KMS-11 (cell line): ENCODE data around the gene PPP2R5D.

Experiments used
- H2AFZ ChIP-seq: fragments of 200-600 bp; sonication (generic); 2 replicates; pipeline ENCODE4 v1.6.1; 2016; ENCODE audit warnings: antibody characterized with exemption, mixed run types, low read depth
- H3K27ac ChIP-seq: fragments of 200-600 bp; sonication (generic); 2 replicates; pipeline ENCODE4 v1.6.1; 2016; ENCODE audit warnings: mild to moderate bottlenecking, mixed run types
- H3K27me3 ChIP-seq: fragments of 200-600 bp; sonication (generic); 2 replicates; pipeline ENCODE4 v1.6.1; 2017; ENCODE audit warnings: mild to moderate bottlenecking, low read depth, mixed run types, moderate library complexity; ENCODE audit not compliant: insufficient read depth
- H3K36me3 ChIP-seq: fragments of 200-600 bp; sonication (generic); 2 replicates; pipeline ENCODE4 v1.6.1; 2017; ENCODE audit warnings: mild to moderate bottlenecking, mixed run types; ENCODE audit not compliant: insufficient read depth
- H3K4me1 ChIP-seq: fragments of 200-600 bp; sonication (generic); 2 replicates; pipeline ENCODE4 v1.6.1; 2016; ENCODE audit warnings: mild to moderate bottlenecking, low read depth, mixed run types; ENCODE audit not compliant: poor library complexity, severe bottlenecking
- H3K4me2 ChIP-seq: fragments of 200-600 bp; sonication (generic); 2 replicates; pipeline ENCODE4 v1.7.0; 2016; ENCODE audit warnings: mild to moderate bottlenecking, mixed run types
- H3K4me3 ChIP-seq: fragments of 200-600 bp; sonication (generic); IDR thresholded peaks from 2 replicates; pipeline ENCODE4 v1.6.1; 2017; ENCODE audit warnings: low read depth, low read length, mixed read lengths; ENCODE audit not compliant: insufficient read depth
- H3K79me2 ChIP-seq: fragments of 200-600 bp; sonication (generic); 2 replicates; pipeline ENCODE4 v1.6.1; 2016; ENCODE audit warnings: low read depth, mixed run types; ENCODE audit not compliant: insufficient read depth
- H3K9ac ChIP-seq: fragments of 200-600 bp; sonication (generic); 2 replicates; pipeline ENCODE4 v1.6.1; 2016; ENCODE audit warnings: mild to moderate bottlenecking, mixed run types
- H4K20me1 ChIP-seq: fragments of 200-600 bp; sonication (generic); 2 replicates; pipeline ENCODE4 v1.6.1; 2016; ENCODE audit warnings: mild to moderate bottlenecking, mixed run types; ENCODE audit not compliant: insufficient read depth
- TF ChIP-seq, protein P1 (sequence below): fragments of 200-600 bp; sonication (generic); conservative IDR thresholded peaks from 2 replicates; pipeline ENCODE4 v1.6.1; 2017; ENCODE audit warnings: low read depth, mild to moderate bottlenecking, antibody characterized with exemption, low read length, moderate library complexity, mixed read lengths

PPP2R5D gene

GRCh38 chr6:43014434-43014909 is 30.1 kb downstream of the PPP2R5D start:
- H4K20me1 ChIP-seq, result no peaks in the 10 kb centered on the region
- H3K27ac ChIP-seq, result no peak overlapping the region; the same call in 1 of the 2 replicates
- H3K27me3 ChIP-seq, result no peaks in the 10 kb centered on the region
- H3K9ac ChIP-seq, result peak overlapping the region; percentile 36; the same call in 1 of the 2 replicates
- TF ChIP-seq, protein P1, sequence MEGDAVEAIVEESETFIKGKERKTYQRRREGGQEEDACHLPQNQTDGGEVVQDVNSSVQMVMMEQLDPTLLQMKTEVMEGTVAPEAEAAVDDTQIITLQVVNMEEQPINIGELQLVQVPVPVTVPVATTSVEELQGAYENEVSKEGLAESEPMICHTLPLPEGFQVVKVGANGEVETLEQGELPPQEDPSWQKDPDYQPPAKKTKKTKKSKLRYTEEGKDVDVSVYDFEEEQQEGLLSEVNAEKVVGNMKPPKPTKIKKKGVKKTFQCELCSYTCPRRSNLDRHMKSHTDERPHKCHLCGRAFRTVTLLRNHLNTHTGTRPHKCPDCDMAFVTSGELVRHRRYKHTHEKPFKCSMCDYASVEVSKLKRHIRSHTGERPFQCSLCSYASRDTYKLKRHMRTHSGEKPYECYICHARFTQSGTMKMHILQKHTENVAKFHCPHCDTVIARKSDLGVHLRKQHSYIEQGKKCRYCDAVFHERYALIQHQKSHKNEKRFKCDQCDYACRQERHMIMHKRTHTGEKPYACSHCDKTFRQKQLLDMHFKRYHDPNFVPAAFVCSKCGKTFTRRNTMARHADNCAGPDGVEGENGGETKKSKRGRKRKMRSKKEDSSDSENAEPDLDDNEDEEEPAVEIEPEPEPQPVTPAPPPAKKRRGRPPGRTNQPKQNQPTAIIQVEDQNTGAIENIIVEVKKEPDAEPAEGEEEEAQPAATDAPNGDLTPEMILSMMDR, result no peak
- no peak overlapping the region for H3K4me3 ChIP-seq
- H3K4me2 ChIP-seq, result peak overlapping the region; percentile 68
- H3K36me3 ChIP-seq, result no peaks in the 10 kb centered on the region
- peaks cover 29% of the 10 kb centered on the region for H3K4me1 ChIP-seq
- H3K79me2 ChIP-seq, result peaks cover 25% of the 10 kb centered on the region; the same call in 1 of the 2 replicates
- no peak overlapping the region for H2AFZ ChIP-seq

DNA sequence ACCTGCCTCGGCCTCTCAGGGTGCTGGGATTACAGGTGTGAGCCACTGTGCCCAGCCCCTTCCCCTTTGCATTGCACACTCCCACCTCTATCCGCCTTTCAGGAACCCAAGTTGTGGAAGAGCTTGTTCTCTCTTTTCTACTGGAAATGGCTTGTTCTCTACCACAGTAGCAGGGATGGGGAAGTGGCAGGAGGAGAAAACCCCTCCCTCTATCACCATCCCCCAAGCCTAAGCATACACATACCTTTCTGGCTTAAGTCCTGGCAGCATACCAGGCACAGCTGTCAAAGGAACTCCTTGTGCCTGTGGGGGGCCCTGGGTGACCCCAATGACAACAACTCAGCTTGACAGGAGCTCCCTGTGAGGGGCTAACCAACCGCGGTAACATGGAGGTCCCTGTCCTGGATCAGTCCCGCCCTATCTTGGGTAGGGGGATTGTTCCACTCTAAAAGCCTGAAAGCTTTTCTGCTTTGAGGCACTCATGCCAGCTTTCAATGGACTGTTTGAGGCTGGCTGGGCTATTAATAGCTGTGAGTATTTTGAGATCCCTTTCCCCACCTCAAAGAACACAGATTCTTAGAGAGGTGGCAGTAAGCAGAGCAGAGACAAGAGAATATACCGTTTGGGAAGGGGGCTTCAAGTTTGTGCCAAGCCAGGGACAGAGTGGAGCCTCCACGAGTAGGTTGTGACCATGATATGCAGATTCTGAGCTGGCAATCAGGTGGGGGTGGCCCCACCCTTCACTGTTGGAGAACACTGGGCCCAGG is 32.0 kb downstream of the PPP2R5D start:
- Histone ChIP-seq H3K27me3 (no peaks in the 10 kb centered on the region), H3K9ac (no peak overlapping the region), H3K79me2 (peaks cover 25% of the 10 kb centered on the region; the same call in 1 of the 2 replicates), H3K4me3 (no peak overlapping the region), H4K20me1 (no peaks in the 10 kb centered on the region), H3K4me2 (peak overlapping the region; percentile 6; the same call in 1 of the 2 replicates), H2AFZ (no peak overlapping the region), H3K36me3 (no peaks in the 10 kb centered on the region), H3K27ac (no peak overlapping the region), H3K4me1 (peaks cover 45% of the 10 kb centered on the region)
- TF ChIP-seq, protein P1, result no peak

- peaks cover 27% of the 10 kb centered on the region; the same call in 1 of the 2 replicates for H3K79me2 ChIP-seq
- TF ChIP-seq, protein P1, result no peak
- H3K27ac ChIP-seq, result no peak overlapping the region
- no peaks in the 10 kb centered on the region for H3K36me3 ChIP-seq
- no peak overlapping the region for H3K9ac ChIP-seq
- peaks cover 45% of the 10 kb centered on the region for H3K4me1 ChIP-seq
- no peak overlapping the region for H2AFZ ChIP-seq
- 0 out of 2 replicates have a peak overlapping the region, but pooled peaks have one; percentile 6 for H3K4me2 ChIP-seq
- H4K20me1 ChIP-seq, result no peaks in the 10 kb centered on the region
- no peak overlapping the region for H3K4me3 ChIP-seq
- no peaks in the 10 kb centered on the region for H3K27me3 ChIP-seq
Measured at GRCh38 chr6:43016943-43017334, 32.6 kb downstream of the PPP2R5D start.

DNA sequence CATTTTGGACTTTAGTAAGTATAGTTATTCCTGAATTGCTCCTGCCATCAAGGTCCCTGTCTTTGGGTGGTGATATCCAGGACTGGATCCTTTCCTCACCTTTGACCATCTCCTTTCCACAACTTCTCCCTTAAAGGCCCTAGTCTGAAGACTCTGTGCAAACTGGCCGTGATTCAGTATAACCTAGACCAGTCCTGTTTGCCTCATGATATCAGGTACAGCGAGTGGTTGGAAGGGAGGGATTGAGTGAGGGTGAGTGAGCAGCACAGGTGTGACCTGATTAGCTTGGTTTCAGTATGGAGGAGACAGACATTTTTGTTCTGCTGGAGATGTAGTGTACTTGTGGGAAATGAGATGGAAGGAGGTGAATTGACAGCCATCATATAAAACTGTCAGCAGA is 34.8 kb downstream of the PPP2R5D start:
- no peak overlapping the region; the same call in 1 of the 2 replicates for H3K4me2 ChIP-seq

More for the DNA sequence above, 34.8 kb downstream of the PPP2R5D start:
- Histone ChIP-seq H3K27ac (no peak overlapping the region), H3K9ac (no peak overlapping the region), H3K27me3 (no peaks in the 10 kb centered on the region), H3K36me3 (no peaks in the 10 kb centered on the region), H4K20me1 (no peaks in the 10 kb centered on the region), H3K4me1 (peaks cover 53% of the 10 kb centered on the region), H2AFZ (no peak overlapping the region), H3K79me2 (peaks cover 43% of the 10 kb centered on the region), H3K4me3 (no peak overlapping the region)
- TF ChIP-seq, protein P1, result no peak
